GM21619 (cell line): ENCODE measurements around the gene CRYZ.
"Not testable (repeated sequence)": the region's sequence is repeated elsewhere in the genome, so short reads cannot be mapped to it uniquely, and the experiment has no call there.

Experiments used
- ATAC-seq: cut with Tn5 transposase; IDR thresholded peaks from one replicate; pipeline ENCODE4 v1.9.1; 2021; ENCODE audit not compliant: unreplicated experiment

CRYZ gene

GRCh38 chr1:74732960-74733603, at the start of gene CRYZ, which contains the start of gene TYW3:
Gene CRYZ (minus strand): TSS chr1:74733050. CDS start chr1:74724821, 8,229 bp downstream.
Gene TYW3 (plus strand): TSS chr1:74733152. CDS start chr1:74733245, 93 bp downstream.
- ATAC-seq = peak; percentile 65

GRCh38 chr1:74780594-74780993, 47.7 kb upstream of the CRYZ start:
- ATAC-seq = no peak

- ATAC-seq = no peak
Observed at GRCh38 chr1:74779750-74780149, 46.9 kb upstream of the CRYZ start.

- no peak for ATAC-seq
Observed at GRCh38 chr1:74777525-74777924, 44.7 kb upstream of the CRYZ start.

GRCh38 chr1:74775735-74776134, 42.9 kb upstream of the CRYZ start:
- no peak for ATAC-seq

- ATAC-seq = no peak
Observed at GRCh38 chr1:74773582-74773981, 40.7 kb upstream of the CRYZ start.

- no peak for ATAC-seq
Observed at GRCh38 chr1:74772945-74773344, 40.1 kb upstream of the CRYZ start.

- peak; percentile 85 for ATAC-seq
Observed at GRCh38 chr1:74771913-74772515, 39.2 kb upstream of the CRYZ start.

- no peak for ATAC-seq
Observed at GRCh38 chr1:74767490-74767889, 34.6 kb upstream of the CRYZ start.

GRCh38 chr1:74766579-74766978, 33.7 kb upstream of the CRYZ start:
- no peak for ATAC-seq

- no peak for ATAC-seq
Observed at GRCh38 chr1:74763807-74764206, 31.0 kb upstream of the CRYZ start.

- not testable (repeated sequence) for ATAC-seq
Observed at GRCh38 chr1:74756650-74757049, 23.8 kb upstream of the CRYZ start.

- no peak for ATAC-seq
Observed at GRCh38 chr1:74755475-74755874, 22.6 kb upstream of the CRYZ start.

- no peak for ATAC-seq
Observed at GRCh38 chr1:74753104-74753503, 20.3 kb upstream of the CRYZ start.

GRCh38 chr1:74748960-74749359, 16.1 kb upstream of the CRYZ start:
- ATAC-seq = peak; percentile 57

GRCh38 chr1:74745247-74745646, 12.4 kb upstream of the CRYZ start:
- not testable (repeated sequence) for ATAC-seq

- ATAC-seq = not testable (repeated sequence)
Observed at GRCh38 chr1:74740307-74740980, 7.6 kb upstream of the CRYZ start.

- no peak for ATAC-seq
Observed at GRCh38 chr1:74737333-74737732, 4.5 kb upstream of the CRYZ start.

- peak; percentile 45 for ATAC-seq
Observed at GRCh38 chr1:74733604-74734484, 994 bp upstream of the CRYZ start.

GRCh38 chr1:74732071-74732946, 541 bp downstream of the CRYZ start:
- ATAC-seq = peak; percentile 9
